Activated CD8-positive, alpha-beta memory T cell treated with anti-CD3 and anti-CD28 coated beads, Interleukin-2, amount 50 U/mL, for 4 hours (primary cell): ENCODE results near the gene DYTN.

Source experiments
- DNase-seq: peaks from one replicate; pipeline ENCODE4 v3.0.0-alpha.2; 2020

DYTN gene

DNA sequence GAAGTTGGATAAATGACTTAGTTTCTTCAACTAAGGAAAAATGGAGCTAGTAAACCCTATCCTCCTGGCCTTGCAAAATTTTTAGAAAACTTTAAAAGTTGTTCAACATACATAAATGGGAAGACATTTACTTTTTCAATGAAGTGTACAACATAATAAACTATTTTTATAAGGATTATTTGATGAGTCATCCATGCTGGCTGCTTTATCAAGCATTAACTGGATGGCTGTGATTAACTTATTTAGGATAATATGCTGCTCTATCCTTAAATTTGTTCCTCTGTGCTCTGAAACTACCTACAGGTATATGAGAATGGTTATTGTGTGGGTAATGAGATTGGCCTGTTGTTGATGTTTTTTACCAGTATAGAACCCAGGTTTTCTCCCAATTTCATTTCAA is 21.3 kb downstream of the DYTN start:
- no peak for DNase-seq

DNA sequence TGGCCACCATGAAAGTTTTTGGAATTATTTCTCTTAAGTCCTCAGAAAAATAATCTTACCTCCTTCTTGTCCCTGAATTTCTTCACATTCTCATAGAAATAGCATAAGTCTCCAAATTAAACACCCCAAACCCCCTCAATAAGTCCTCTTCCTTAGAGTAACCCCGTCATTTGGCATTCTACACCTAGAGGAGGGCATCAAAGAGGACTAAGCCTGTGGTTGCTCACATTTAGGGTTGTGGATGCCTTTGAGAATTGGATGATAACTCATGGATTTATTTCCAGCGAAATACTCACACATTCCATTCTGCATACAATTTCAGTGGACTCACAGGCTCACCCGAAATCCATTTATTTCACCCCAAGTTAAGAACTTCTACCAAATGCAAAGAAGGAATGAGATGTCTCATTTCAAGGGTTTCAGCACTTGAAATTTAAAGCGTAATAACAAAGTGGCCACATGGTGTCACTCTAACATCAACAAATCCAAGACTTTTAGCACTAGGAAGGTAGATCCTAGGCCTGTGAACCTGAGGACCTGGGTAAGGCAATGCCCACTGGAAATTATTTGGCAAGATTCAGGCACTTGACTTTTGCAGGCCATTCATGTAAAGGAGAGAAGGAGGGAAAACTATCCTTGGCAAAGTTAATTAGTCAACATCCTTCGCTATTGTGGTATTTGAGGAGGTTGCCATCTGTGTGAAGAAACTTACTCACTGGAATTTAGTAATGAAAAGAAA is 24.6 kb downstream of the DYTN start:
- no peak for DNase-seq

DNA sequence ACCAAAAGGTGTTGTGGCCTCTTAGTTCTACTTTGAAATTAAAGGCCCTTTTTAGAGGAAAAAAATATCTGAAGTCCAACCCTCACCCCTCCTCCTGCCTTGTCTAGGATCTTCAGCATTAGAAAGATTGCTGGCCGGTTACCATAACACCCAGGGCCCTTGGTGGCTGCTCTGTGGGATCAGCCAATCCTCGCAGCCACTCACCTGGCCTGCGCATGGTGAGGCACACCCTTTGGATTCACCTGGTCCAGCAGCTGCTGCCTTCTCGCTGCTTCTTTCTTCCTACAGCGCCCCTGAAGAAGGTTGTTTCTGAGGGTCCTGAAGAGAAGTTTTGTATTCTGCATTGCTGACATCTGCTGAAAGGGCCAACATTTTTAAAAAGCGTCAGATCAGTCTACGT is 25.2 kb downstream of the DYTN start:
- DNase-seq: no peak

DNA sequence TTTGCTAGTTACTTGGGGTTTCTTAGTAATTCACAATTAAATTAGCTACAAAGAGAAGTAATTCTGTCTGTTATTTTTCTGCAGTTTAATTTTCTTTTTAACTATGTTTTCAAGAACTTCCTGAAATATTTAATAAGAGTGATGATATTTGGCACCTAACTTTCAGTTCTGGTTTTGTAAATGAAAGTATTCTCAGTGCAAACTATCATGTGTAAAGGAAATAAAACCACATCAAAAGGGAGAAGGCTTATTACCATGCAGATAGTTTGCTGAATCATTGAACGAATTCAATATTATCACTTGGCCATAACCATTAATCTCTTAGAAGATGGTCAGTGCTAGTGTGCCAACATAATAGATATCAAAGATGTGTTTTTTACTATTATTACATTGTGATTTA is 29.2 kb downstream of the DYTN start:
- DNase-seq: no peak

DNA sequence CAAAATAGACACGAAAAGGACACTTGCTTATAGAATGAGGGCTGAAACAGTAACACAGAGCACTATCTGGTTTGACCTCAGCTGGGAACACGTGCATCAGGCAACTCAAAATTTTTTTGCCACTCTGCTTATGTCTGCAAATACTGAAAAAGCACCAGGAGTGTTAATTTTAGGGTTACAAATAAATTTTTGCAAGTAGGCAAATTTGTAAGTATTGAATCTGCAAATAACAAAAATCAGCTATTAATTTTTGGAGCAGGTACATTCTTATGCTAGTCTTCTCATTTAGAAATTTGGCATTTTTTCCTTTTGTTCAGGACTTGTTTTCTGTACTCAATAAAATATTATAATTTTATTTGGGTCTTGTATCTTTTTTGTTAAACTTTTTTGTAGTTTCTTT is 29.7 kb downstream of the DYTN start:
- DNase-seq: no peak

DNA sequence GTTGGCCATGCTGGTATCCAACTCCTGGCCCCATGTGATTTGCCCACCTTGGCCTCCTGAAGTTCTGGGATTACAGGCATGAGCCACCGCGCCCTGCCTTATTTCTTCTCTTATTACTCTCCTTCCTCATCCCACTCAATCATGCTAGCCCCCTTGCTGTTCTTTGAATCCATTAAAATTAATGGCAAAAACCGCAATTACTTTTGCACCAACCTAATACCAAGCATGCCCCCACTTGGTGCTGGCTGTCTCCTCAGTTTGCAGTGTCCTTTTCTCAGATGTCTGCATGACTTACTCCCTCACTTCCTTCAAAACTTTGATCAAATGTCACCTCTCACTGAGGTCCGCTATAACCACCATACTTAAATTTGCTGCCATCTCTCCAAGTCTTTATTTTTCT is 34.6 kb downstream of the DYTN start:
- no peak for DNase-seq

DNA sequence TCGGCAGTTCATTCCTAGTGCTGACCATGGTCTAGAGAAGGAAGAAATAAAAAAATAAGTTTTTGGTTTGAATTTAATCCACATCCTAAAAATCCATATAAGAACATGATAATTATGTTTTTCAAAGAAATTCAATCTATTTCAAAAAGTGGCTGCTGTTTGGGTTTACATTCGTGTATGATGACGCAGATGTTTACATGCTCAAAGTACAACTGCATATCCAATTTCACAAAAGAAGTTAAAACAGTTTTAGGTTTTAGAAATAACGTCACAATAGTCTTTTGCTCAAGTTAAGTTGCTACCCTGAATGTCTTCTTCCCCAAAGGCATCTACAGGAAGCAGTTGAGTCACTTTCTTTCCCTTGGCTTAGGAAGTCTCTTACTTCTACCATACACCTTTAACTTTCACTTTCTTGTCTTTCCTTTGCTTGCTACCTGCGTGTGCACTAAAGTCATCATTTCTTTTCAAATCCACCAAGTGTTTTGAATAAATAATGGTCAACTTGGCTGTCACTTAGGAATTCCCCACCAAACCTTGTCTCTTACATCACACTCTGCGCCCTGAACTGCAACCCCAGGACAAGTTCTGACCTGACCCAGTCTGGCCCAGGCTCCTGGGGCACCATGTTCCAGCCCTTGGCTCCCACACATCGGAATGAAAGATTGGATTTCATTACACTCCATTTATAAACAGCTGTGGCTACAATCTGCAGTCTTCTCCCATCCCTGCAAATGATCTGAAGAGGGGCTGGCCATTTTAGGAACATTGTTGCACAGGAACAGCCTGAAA is 47.5 kb downstream of the DYTN start:
- no peak for DNase-seq

DNA sequence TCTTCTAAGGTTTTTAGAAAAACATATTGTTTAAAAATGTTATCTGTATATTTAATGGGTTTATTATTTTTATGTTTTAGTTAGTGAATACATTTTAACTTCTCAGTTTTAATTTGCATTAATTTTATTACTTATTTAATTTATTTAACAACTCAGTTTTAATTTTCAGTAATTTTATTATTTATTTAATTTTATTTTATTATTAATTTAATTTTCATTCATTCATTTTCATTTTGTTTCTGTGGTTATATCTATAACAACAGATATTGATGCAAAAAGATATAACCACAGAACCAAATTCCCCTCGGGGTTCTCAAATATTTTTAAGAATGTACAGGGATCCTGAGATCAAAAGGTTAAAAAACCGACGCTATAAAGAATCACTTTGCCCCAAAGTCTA is 52.9 kb downstream of the DYTN start:
- no peak for DNase-seq

DNA sequence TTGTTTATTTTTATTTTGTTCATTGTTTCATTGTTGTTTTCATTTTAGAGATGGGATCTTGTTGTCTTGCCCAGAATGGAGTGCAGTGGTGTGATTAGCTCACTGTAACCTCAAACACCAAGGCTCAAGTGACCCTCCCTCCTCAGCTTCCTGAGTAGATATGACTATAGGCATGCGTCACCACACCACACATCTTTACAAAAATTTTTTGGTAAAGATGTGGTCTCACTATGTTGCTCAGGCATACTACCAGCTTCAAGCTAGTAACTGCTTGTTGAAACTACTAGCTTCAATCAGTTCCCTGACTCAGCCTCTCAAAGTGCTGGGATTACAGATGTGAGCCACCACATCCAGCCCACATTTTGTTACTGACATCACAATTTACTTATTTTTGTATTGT is 61.1 kb downstream of the DYTN start:
- DNase-seq: no peak

DNA sequence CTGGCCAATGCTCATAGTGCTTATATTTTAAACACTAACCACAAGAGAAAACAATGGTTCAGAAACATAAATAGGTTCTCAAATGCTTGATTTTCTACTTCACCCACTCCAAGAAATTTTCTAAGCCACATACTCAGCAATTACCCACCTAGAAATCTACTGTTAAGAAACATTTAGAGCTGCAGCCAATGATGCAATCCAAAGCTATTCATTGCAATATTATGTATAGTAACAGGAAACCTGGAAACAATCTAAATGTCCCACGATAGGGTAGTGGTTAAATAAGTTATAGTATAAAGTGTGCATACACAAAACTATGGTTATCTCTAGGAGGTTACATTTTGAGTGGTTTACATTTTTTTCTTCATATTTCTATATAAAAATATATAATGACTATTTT is 70.2 kb downstream of the DYTN start:
- no peak for DNase-seq

DNA sequence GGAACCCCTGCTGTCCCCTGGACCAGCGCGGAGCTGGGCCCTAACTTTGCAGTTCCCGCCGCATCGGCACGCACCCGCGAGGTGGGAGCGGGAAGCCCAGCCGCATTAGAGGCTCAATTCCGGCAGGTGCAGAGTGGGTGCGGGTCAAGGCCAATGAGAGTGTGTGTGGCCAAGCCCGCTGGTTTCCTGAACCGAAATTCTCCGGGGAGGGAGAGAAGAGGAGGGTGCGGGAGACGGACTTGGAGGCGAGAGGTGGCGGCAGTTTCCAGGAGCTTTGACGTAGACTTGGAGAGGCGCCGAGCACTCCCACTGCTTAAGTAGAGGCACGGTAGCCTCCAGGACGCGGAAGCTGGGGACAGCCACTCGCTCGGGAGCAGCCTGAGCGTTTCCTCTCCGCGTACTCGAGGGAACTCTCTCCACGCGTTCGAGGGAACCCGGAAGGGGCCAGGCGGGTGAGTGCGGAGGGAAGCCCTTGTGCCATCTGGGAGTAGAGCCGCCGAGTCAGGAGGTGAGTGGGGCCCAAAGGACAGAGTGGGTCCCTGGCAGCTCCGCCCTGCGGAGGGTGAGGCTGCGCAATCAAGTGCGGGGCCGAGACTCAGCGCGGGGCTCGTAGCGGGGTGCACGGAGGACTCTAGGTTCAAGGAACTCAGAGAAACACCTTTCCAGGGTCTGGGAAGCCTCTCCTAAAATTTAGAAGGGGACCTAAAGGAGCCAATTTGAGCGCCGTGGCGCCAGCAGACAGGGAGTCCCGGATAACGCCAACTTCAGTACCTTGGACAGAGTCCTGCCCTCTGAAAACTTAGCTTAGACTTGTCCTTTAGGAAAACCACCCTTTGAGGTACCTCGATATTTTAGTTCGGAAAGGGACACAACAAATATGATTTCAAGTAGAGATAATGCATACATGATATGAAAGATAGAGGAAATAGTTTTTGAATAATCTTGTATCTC is 75.8 kb downstream of the DYTN start, which contains the start of gene FAM237A:
Gene FAM237A (plus strand): TSS at position 413 of the 951 bp plus-strand sequence. CDS start 1,750 bp downstream, outside the sequence.
- DNase-seq: no peak

DNA sequence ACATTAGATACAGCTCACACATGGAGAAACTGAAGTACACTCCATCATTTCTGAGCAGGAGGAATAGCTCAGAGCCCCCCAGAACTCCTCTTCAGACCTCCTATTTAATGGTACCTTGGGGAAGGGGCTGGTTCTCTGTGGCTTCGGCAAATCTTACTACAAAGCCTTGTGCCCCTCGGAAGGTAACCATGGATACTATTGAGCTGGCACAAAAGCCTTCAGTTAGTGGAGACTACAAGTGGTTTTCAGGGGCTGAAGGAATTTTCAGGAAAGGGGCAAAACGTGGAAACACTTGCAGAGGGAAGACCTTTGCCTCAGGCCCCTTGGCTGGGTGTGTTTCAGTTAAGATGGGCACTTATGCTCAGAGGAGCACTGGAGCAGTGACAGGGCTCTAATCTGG is 77.0 kb downstream of the DYTN start:
- DNase-seq: no peak

DNA sequence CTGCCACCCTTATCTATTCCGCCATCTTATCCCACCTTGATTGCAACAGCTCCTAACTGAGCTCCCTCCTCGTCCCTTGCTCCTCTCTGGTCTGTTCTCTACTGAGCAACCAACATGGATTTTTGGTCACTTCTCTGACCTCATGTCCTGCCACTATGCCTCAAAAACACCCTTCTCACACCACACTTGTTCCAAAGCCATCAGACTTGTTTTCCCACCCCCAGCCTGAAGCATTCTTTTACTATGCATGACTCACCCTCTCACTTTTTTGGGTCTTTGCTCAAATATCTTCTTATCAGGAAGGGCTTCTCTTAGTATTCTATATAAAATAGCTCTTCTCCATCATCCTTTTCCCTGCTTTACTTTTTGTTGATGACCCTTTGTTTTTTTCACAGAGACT is 78.6 kb downstream of the DYTN start:
- no peak for DNase-seq

DNA sequence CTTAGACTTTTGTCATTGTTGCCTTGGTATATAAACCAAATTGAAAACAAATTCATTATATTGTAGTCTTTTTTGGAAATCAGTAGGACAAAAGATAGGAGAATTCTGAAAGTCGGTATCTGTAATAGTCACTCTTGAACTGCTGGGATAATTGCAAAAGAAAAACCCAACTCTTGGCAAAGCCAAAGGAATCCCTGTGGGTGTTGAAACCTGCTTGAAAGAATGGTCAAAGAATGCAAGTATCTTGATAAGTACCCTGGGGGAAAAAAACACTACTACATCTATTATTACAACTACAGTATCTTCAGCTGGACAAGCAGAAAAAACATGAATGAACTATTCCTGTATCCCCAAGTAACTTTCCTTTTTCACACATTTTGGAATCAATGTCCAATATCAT is 83.2 kb downstream of the DYTN start:
- DNase-seq: no peak

DNA sequence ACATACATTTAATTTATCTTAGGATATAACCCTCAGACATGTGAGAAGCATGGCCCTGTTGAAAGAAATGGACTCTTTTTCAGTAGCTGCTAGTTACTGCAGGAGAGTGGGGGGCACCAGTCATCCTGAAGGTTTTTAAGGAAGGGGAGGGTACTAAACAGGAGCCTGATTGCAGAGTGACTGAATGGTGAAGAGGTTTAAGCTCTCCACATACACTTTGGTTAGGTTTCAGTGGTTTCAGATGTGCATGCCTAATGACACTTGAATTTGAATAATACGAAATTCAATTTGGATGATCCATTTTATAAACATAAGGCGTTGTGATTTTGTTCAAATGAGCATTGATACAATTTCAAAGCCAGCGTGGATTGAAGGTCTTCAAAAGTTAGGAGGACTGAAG is 86.9 kb downstream of the DYTN start:
- DNase-seq: no peak

DNA sequence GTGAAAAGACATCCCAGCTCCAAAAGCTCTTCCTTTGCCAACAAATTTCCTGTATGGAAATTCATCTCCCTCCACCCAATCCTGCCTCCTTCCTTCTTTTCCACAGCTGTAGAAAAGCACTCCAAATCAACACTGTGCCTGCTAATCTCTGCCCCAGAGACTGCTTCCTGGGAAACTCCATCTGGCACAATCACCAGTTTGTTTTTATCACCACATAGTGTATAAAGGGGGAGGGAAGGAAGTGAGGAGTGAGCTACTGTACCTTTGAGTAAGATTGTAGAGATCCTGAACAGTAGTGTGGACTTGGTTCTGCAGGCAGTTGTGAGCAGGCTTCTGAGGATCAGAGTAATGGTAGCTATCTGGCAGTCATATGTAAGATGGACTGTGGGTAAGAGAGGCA is 90.6 kb downstream of the DYTN start:
- no peak for DNase-seq

DNA sequence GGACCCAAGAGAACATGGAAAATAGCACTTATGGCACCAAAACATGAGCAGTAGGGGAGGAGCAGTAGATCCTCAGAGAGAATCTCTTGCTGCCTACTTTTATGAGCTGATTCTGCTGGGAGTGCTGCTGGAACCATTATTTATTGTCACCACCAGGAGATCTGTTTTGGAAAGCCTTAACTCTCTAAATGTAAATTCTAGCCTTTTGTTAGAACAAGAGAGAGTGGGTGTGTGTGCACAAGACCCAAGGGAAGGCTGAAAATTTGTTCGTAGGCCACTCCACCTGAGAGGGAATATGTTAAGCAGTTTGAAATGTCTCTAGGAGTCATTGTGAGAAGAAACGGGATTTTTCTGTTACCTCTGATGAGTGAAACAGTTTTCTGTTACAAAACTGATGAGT is 92.1 kb downstream of the DYTN start:
- DNase-seq: no peak

DNA sequence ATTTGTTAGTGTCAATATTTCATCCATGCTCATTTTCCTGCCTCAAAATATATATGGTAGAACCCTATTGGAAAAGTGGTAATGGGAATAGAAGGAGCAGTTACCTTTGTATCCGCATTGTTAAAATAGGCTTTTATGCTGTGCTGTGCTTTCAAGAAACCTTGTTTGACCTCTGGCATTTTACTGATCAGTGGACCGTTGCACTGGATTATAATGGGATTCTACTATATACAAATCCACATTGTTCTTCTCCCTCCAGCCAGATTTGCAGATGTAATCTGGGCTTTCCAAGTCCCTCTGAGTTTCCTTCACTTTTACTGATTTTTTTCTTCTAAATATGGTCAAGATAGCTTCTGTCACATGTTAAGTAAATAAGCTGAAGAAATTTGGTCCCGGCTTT is 99.2 kb downstream of the DYTN start:
- DNase-seq: no peak

DNA sequence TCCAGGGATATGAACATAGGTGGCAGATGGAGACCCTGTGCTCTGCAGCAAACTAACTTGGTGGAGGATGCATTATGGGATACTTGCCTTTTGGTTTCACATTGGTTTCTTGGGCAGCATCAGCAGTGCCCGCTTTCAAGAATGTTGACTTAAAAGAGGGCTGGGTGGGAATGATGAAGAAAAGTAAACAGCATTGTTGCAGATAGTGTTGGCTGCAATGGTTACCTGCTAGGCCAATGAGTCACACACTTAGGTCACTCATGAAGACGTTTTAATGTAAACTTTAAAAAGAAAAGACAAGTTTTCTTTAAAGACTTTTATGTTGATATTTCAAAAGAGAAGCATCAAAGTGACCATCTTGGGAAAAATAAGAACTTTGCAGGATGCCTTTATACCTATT is 102.0 kb downstream of the DYTN start:
- no peak for DNase-seq

DNA sequence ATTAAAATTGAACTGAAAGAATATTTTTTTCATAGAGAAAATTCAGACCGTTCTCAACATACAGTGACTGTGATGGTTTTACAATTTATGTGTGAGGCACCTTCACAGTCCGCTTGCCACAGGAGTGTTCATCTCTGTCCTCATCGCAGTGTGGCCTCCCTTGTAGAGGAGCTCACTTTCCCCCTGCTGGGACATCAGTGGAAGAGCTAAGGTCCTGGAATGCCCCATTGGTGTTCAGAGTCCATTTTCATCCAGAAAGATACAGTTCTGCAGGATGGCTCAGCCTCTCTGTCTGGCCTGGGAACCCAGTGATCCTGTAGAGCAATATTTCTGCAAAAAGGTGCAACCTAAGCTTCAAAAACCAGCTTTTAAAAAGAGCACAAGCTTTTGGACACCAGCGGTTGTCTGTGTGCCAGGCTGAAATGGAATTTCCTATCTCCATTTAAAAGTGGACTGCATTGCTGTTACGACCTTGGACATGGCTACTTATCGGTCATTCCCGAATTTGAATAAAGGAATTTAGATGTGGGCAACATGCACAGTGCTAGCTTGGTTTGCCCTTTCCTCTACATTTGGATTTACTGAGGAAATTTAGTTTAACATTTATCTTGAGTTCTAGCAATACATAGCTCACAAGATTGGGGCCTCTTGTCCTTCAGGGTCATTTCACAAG is 102.6 kb downstream of the DYTN start:
- DNase-seq: no peak

DNA sequence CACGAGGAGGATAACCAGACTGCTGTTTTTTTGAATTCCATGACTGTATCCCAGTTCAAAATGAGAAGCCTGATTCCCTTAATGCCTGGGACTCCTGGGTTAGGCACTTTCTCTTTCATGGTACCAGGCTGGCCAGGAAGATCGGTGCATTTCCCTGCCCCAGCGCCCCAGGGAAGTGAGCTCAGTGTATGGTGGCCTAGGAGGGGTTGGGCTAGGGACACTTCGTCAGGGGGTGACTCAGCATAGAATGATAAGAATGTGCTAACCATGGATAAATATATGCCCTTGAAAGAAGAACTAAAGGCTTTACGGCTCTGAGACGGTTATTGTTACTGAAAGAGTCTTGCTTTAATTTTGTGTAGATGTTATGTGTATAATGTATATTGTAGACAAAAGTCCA is 103.4 kb downstream of the DYTN start:
- DNase-seq: no peak

DNA sequence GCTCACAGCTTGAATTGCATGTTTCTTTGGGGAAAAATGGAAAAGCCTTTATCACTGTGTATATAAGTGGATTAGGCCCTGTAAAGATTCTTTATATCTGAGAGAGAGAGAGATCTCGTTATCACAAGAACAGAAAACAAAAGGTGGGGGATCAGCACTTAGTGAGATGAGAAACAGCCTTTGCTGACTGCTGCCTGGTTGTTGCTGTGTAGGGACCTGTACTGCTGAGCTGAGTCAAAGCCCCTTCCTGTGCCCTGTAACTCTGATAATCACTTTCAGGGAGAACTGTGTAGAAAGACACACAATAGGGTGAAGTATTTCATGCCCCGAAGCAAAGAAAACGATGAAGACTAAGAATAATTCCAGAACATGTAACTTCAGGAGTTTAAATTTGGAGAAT is 106.5 kb downstream of the DYTN start:
- DNase-seq: no peak

DNA sequence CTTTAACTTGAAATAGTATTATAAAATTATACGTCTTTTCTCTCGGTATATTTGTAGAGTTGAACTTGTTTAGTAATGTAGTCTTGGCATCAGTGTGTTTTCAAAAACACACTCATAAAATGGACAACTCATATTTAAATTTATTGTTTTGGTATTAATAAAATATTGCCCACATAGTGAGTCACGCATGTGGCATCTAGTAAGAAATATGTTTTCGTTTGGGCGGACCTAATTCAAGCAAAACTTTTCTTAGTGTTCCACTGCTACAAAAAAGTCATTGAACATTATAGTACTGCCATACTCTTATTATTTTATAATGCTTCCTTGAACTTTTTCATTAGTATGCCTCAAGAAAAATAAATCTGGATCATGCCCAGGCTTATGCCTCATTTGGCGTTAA is 107.0 kb downstream of the DYTN start:
- no peak for DNase-seq
